Naive B cell (primary cell): ENCODE data around the gene DDX25. TPM values are rescaled to one million over a fixed set of nuclear protein-coding genes. Genes with fewer than 3 reads are reported as not detected.

Experiments
- ATAC-seq, 2 donors: fragments of 150-1000 bp; cut with Tn5 transposase; 2 replicates each; pipeline ENCODE4 v1.10.0; 2021; ENCODE audit warnings: low read depth in 2 of 2, mild to moderate bottlenecking in 2 of 2, moderate library complexity in 2 of 2
- DNase-seq: peaks from one replicate; pipeline ENCODE4 v3.0.0; 2022
- H3K27ac Mint-ChIP-seq, 6 donors: one replicate each; pipeline ENCODE4 v1.8.0; 2020 to 2022; ENCODE audit warnings: mild to moderate bottlenecking in 6 of 6, mixed read lengths in 6 of 6, moderate library complexity in 5 of 6, inconsistent platforms in 2 of 6
- H3K27me3 Mint-ChIP-seq, 3 donors: one replicate each; pipeline ENCODE4 v1.8.0; 2021 to 2022; ENCODE audit warnings: mixed read lengths in 3 of 3, mild to moderate bottlenecking in 1 of 3
- H3K36me3 Mint-ChIP-seq, 2 donors: one replicate each; pipeline ENCODE4 v1.8.0; 2020 to 2022; ENCODE audit warnings: mixed read lengths in 2 of 2, inconsistent platforms in 1 of 2, mild to moderate bottlenecking in 1 of 2
- H3K4me1 Mint-ChIP-seq, 3 donors: one replicate each; pipeline ENCODE4 v1.8.0; 2020 to 2022; ENCODE audit warnings: mixed read lengths in 3 of 3, inconsistent platforms in 1 of 3, mild to moderate bottlenecking in 1 of 3, moderate library complexity in 1 of 3
- H3K4me3 Mint-ChIP-seq, 8 donors: one replicate each; pipeline ENCODE4 v1.8.0; 2020 to 2022; ENCODE audit warnings: mild to moderate bottlenecking in 8 of 8, mixed read lengths in 8 of 8, moderate library complexity in 8 of 8, inconsistent platforms in 2 of 8
- H3K9me3 Mint-ChIP-seq, 7 donors: one replicate each; pipeline ENCODE4 v1.8.0; 2020 to 2022; ENCODE audit warnings: mixed read lengths in 7 of 7, mild to moderate bottlenecking in 5 of 7, inconsistent platforms in 2 of 7, moderate library complexity in 1 of 7
- polyA plus RNA-seq, 6 donors: library from polyadenylated mRNA; unstranded; fragments of 300-500 nt; fragmentation: Illumina TruSeq; gene quantifications; one replicate each; pipeline ENCODE4 v1.2.3, GENCODE V29; 2021; ENCODE audit warnings: low read depth in 6 of 6

Gene DDX25
- polyA plus RNA-seq, 6 donors from 2014 or later: 0.34 TPM; not detected in 5

DNA sequence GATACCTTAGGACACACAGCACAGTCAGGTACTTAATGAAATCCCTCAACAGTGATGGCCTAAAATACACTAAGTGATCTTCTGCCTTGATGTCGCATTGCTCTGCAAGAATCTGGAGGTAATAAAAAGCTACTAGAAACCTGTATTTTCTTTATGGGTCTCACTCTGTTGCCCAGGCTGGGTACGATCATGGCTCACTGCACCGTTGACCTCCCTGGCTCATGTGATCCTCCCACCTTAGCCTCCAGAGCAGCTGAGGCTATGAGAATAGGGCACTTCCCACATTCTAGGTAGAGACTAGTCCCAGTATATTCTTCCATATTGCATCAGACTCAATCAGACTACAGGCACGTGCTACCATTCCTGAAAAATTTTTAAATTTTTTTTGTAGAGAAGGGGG lies 63.2 kb downstream of the DDX25 start:
- Mint-ChIP-seq H3K36me3 (peaks cover 6 to 8% of the 10 kb centered on the region in 2 donors), H3K9me3 (peaks cover 0 to 19% (median 10%) of the 10 kb centered on the region in 7 donors), H3K4me1 (no peaks in the 10 kb centered on the region), H3K27me3 (peaks cover 11 to 29% (median 25%) of the 10 kb centered on the region in 3 donors), H3K4me3 (no peak overlapping the region), H3K27ac (no peak overlapping the region)
- DNase-seq (no peak), ATAC-seq (no peak)

DNA sequence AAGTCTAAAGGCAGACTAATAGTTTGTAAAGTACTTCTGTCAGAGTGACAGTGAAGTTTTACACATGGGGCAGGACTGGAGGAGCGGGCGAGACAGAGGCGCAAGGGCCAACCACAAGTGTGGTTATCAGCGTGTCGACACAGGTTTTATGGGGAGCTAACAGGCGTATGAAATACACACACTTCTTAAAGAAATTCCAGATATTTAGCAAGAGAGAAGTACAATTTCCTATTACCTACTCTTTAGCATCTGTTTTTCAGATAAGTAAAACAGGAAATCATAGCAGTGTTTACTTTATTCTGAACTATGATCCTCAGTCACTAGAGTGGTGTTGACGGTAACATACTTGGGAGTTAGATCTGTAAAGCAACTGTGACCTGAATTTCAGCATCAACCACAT lies 64.0 kb downstream of the DDX25 start:
- Mint-ChIP-seq H3K4me1 (no peaks in the 10 kb centered on the region), H3K27ac (no peak overlapping the region), H3K27me3 (peaks cover 11 to 34% (median 28%) of the 10 kb centered on the region in 3 donors), H3K36me3 (peaks cover 0 to under 1% of the 10 kb centered on the region in 2 donors), H3K9me3 (peaks cover 0 to 11% (median 2%) of the 10 kb centered on the region in 7 donors), H3K4me3 (no peak overlapping the region)
- ATAC-seq: no peak
- no peak for DNase-seq

DNA sequence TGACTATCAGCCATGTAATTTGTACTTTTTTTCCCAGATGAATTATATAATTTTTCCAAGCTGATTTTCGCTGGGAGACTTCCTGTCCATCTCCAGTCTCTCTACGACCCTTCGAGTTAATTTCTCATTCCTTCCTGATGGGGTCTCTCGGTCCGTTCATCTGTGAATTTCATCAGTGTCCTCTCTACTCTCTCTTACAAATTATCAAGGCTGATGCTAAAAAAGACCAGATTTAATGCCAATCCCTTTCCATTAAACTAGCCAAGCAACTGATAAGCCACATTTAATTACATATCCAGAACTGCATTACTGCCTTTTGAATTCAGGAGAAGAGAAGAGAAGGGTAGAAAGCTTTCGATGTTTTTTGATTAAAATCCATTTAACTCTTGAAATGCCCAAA lies 67.3 kb downstream of the DDX25 start:
- no peak for ATAC-seq
- DNase-seq: no peak
- no peak overlapping the region for H3K27ac Mint-ChIP-seq
- no peaks in the 10 kb centered on the region for H3K4me1 Mint-ChIP-seq
- H3K4me3 Mint-ChIP-seq: no peak overlapping the region
- no peaks in the 10 kb centered on the region for H3K36me3 Mint-ChIP-seq
- peaks cover 14 to 35% (median 15%) of the 10 kb centered on the region in 3 donors for H3K27me3 Mint-ChIP-seq
- peaks cover 0 to 2% (median 0%) of the 10 kb centered on the region in 7 donors for H3K9me3 Mint-ChIP-seq

DNA sequence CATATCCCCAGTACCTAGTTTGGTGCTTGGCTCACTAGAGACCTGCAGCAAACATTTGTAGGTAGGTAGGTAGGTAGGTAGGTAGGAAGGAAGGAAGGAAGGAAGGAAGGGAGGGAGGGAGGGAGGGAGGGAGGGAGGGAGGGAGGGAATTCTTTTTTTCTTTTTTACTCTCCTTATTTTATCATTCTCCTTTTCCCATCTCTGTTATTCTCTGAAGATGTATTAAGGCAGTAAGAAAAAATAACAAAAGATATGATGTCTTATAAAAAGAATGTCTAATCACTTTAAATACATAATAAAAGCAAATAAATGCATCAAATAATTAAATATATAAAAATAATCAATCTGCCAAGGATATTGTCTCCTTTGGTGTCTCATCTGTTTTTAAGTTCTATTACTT lies 70.0 kb downstream of the DDX25 start:
- Mint-ChIP-seq H3K36me3 (no peaks in the 10 kb centered on the region), H3K4me3 (no peak overlapping the region), H3K27ac (no peak overlapping the region), H3K9me3 (peaks cover 0 to 2% (median 0%) of the 10 kb centered on the region in 7 donors), H3K27me3 (peaks cover 9 to 35% (median 15%) of the 10 kb centered on the region in 3 donors), H3K4me1 (no peaks in the 10 kb centered on the region)
- ATAC-seq (no peak), DNase-seq (no peak)

DNA sequence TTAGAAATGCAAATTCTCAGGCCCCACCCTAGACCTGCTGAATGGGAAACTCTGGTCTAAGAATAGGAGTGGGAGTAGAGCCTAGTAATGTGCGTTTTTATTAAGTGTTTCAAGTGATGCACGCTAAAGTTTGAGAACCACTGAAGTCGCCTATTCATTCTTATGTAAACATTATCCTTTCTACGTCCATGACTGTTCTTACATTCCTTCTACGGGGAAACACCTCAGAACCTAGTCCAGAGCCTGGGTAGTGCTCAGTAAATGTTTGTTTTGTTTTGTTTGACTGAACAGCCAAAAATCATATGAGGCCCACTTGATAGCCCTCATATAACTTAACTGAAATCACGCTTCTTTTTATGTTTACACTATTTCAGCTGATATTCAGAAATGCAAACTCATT lies 71.3 kb downstream of the DDX25 start:
- Mint-ChIP-seq H3K4me3 (no peak overlapping the region), H3K36me3 (no peaks in the 10 kb centered on the region)

DNA sequence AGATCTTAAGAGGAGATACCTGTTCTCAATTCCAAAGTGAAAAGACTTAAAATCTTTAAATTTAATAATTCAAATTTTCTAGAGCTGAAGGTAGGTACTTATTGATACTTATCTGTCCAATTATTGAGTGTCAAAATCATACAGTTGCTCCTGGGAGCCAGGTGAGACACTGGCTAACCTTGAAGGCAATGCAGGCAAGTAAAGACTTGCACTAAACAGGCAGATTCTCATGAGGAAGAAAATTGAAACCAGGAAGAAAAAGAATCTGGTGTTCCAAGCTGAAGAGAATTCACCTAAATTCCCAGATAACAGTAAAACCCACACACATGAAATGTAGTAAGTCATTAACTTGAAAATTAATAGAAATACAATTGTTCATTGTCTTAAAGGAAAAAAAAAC lies 71.8 kb downstream of the DDX25 start:
- Mint-ChIP-seq H3K27ac (no peak overlapping the region), H3K36me3 (no peaks in the 10 kb centered on the region), H3K9me3 (peaks cover 0 to 2% (median 0%) of the 10 kb centered on the region in 7 donors), H3K4me1 (no peaks in the 10 kb centered on the region), H3K27me3 (peaks cover 9 to 28% (median 17%) of the 10 kb centered on the region in 3 donors), H3K4me3 (no peak overlapping the region)
- no peak for ATAC-seq
- no peak for DNase-seq

More for the DNA sequence above, 71.3 kb downstream of the DDX25 start:
- peaks cover 9 to 31% (median 15%) of the 10 kb centered on the region in 3 donors for H3K27me3 Mint-ChIP-seq
- no peak overlapping the region for H3K27ac Mint-ChIP-seq
- no peaks in the 10 kb centered on the region for H3K4me1 Mint-ChIP-seq
- H3K9me3 Mint-ChIP-seq: peaks cover 0 to 2% (median 0%) of the 10 kb centered on the region in 7 donors
- DNase-seq (no peak), ATAC-seq (no peak)

DNA sequence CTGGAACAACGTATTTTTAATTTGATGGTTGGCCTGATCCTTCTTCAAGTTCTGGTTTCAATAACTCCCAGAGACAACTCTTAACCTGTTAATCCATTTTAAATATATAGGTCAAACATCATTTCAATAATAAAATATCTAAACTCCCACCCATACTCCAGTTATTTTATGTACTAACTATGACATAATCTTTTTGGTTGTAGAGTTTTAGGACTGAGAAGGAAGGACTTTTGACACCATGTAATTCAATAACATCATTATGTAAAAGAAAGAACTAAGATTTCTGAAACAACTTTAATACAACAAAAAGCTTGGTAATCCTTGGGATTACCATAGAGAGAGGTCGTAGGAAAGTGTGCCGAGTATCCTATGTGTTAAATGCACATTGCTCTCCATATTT lies 73.0 kb downstream of the DDX25 start:
- H3K9me3 Mint-ChIP-seq: peaks cover 0 to 2% (median 0%) of the 10 kb centered on the region in 7 donors
- no peak overlapping the region for H3K27ac Mint-ChIP-seq
- H3K4me1 Mint-ChIP-seq: no peaks in the 10 kb centered on the region
- DNase-seq: no peak
- H3K4me3 Mint-ChIP-seq: no peak overlapping the region
- peaks cover 3 to 18% (median 16%) of the 10 kb centered on the region in 3 donors for H3K27me3 Mint-ChIP-seq
- H3K36me3 Mint-ChIP-seq: no peaks in the 10 kb centered on the region
- ATAC-seq: no peak

DNA sequence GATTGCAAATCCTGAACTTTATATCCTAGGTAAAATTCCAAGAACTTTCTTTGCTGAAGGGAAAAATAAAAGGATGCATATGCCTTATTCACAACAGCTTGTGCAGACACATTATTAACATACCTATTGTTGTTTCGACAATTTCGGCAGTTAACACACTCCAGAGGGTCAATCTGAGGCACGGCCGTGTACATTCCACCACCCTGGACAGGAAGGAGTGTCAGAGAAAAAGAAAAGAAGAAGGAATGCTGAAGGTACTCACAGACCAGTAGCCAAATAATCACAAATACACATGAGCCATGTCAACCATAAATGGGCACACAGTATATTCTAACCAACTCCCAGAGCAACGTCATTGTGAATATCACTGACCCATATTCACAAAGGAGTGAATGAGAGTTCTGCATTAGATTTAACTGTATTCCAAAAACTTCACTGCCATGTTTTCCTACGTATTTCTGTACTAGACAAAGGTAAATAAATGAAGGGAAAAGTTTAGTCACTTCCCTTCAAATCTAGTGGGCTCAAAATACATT lies 73.9 kb downstream of the DDX25 start:
- H3K4me1 Mint-ChIP-seq: no peaks in the 10 kb centered on the region
- H3K36me3 Mint-ChIP-seq: no peaks in the 10 kb centered on the region
- peaks cover 0 to 16% (median 9%) of the 10 kb centered on the region in 3 donors for H3K27me3 Mint-ChIP-seq
- H3K4me3 Mint-ChIP-seq: no peak overlapping the region
- DNase-seq: no peak
- no peak overlapping the region for H3K27ac Mint-ChIP-seq
- peaks cover 0 to 2% (median 0%) of the 10 kb centered on the region in 7 donors for H3K9me3 Mint-ChIP-seq
- no peak for ATAC-seq

Other genes starting within 250 kb of the DDX25 start
- under 1 TPM in 1 of 6 donors, not detected in 5; 0.14 TPM for gene ACRV1, start 223.7 kb upstream of the DDX25 start, polyA plus RNA-seq
- gene PATE1, start 158.2 kb upstream of the DDX25 start, polyA plus RNA-seq: not detected
- not detected for gene PATE2, start 125.7 kb upstream of the DDX25 start, polyA plus RNA-seq
- gene PATE3, start 116.4 kb upstream of the DDX25 start, polyA plus RNA-seq: not detected
- gene PATE4, start 71.2 kb upstream of the DDX25 start, polyA plus RNA-seq: not detected
- 10 to 100 TPM; 13.4 to 22.7 (median 16.4) TPM for gene HYLS1, start 16.8 kb upstream of the DDX25 start, polyA plus RNA-seq
- gene PUS3, start 1.3 kb upstream of the DDX25 start, polyA plus RNA-seq: 10 to 100 TPM in 2 of 6 donors, 1 to 10 TPM in 4; 6.2 to 12.1 (median 7.9) TPM
- gene VSIG10L2, start 41.5 kb downstream of the DDX25 start, polyA plus RNA-seq: not detected
- gene CDON, start 158.4 kb downstream of the DDX25 start, polyA plus RNA-seq: not detected